LNCaP clone FGC (cell line): ENCODE results near the gene CDHR4.
"Not testable (repeated sequence)": the region's sequence is repeated elsewhere in the genome, so short reads cannot be mapped to it uniquely, and the experiment has no call there.

ENCODE experiments used
- DNase-seq: peaks from one replicate; pipeline ENCODE4 v3.0.0-alpha.2; 2011; ENCODE audit warnings: low read depth
- H3K4me3 ChIP-seq: 2 replicates; pipeline ENCODE4 v1.5.1; 2011; ENCODE audit warnings: mild to moderate bottlenecking, low read depth, low read length, control low read depth
- TF ChIP-seq, protein P1 (sequence below): IDR thresholded peaks from 2 replicates; pipeline ENCODE4 v1.5.1; 2012; ENCODE audit warnings: mild to moderate bottlenecking; ENCODE audit not compliant: control insufficient read depth, insufficient read depth; ENCODE audit errors: extremely low read depth

The CDHR4 gene

GRCh38 chr3:49750056-49750455 is 49.6 kb downstream of the CDHR4 start:
- DNase-seq = no peak
- TF ChIP-seq, protein P1, sequence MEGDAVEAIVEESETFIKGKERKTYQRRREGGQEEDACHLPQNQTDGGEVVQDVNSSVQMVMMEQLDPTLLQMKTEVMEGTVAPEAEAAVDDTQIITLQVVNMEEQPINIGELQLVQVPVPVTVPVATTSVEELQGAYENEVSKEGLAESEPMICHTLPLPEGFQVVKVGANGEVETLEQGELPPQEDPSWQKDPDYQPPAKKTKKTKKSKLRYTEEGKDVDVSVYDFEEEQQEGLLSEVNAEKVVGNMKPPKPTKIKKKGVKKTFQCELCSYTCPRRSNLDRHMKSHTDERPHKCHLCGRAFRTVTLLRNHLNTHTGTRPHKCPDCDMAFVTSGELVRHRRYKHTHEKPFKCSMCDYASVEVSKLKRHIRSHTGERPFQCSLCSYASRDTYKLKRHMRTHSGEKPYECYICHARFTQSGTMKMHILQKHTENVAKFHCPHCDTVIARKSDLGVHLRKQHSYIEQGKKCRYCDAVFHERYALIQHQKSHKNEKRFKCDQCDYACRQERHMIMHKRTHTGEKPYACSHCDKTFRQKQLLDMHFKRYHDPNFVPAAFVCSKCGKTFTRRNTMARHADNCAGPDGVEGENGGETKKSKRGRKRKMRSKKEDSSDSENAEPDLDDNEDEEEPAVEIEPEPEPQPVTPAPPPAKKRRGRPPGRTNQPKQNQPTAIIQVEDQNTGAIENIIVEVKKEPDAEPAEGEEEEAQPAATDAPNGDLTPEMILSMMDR = no peak
- H3K4me3 ChIP-seq = no peak overlapping the region

- DNase-seq, H3K4me3 ChIP-seq: not testable (repeated sequence)
These were observed 50.8 kb downstream of the CDHR4 start for GRCh38 chr3:49748874-49749273.

- no peak overlapping the region for H3K4me3 ChIP-seq
- no peak for DNase-seq
- TF ChIP-seq, protein P1 = no peak
These were observed 51.7 kb downstream of the CDHR4 start for GRCh38 chr3:49747792-49748480.

- no peak overlapping the region for H3K4me3 ChIP-seq
- TF ChIP-seq, protein P1 = no peak
- peak; percentile 71 for DNase-seq
These were observed 53.7 kb downstream of the CDHR4 start for GRCh38 chr3:49745986-49746385.
